A549 (cell line): ENCODE data around the gene PDLIM5. TPM values are rescaled to one million over a fixed set of nuclear protein-coding genes. Genes with fewer than 3 reads are reported as not detected.

Source experiments
- ATAC-seq, 2 experiments: fragments of 200-7000 bp in 1 of 2; fragments of >200 bp in 1 of 2; cut with Nextera tagmentation in 1 of 2; cut with Tn5 transposase in 1 of 2; 3 replicates each; pipeline versions ENCODE4 v1.8.0 to v1.9.1; 2018 to 2020; ENCODE audit warnings: mild to moderate bottlenecking in 1 of 2, moderate library complexity in 1 of 2
- CTCF ChIA-PET: fragments of 300-600 bp; sonication (Branson Sonifier 250); formaldehyde crosslinking; extraction: SDS; loops from one replicate; lab custom pipeline; 2021; ENCODE audit warnings: antibody characterized with exemption, inconsistent platforms; lab: Yijun Ruan, JAX
- POLR2A ChIA-PET: fragments of 350-600 bp; formaldehyde crosslinking; extraction: SDS; loops from one replicate; lab custom pipeline; 2021; ENCODE audit warnings: antibody characterized with exemption, inconsistent platforms; lab: Yijun Ruan, JAX
- DNase-seq, 2 experiments: peaks; one replicate each; pipeline versions ENCODE4 v3.0.0 to v3.0.0-alpha.2; 2011 to 2016; ENCODE audit warnings: low read depth in 1 of 2, low spot score in 1 of 2
- FAIRE-seq: peaks from 2 replicates; lab custom pipeline; 2011; peaks lifted over from hg19 to GRCh38; lab: Jason Lieb, UNC
- H3K27ac ChIP-seq, 2 experiments: fragments of >200 bp; sonication (Bioruptor Twin); formaldehyde crosslinking; 3 replicates each; pipeline ENCODE4 v1.5.1; 2016 to 2017
- H3K4me1 ChIP-seq: fragments of >200 bp; sonication (Bioruptor Twin); formaldehyde crosslinking; 3 replicates; pipeline ENCODE4 v1.6.1; 2016
- H3K4me2 ChIP-seq: fragments of >200 bp; sonication (Bioruptor Twin); formaldehyde crosslinking; 3 replicates; pipeline ENCODE4 v1.6.1; 2016
- H3K4me3 ChIP-seq: fragments of >200 bp; sonication (Bioruptor Twin); formaldehyde crosslinking; 3 replicates; pipeline ENCODE4 v1.5.1; 2016
- H3K9me3 ChIP-seq: fragments of >200 bp; sonication (Bioruptor Twin); formaldehyde crosslinking; 3 replicates; pipeline ENCODE4 v1.6.1; 2016
- BHLHE40 ChIP-seq: IDR thresholded peaks from 2 replicates; pipeline ENCODE4 v1.6.1; 2012; ENCODE audit warnings: low read depth, low read length, inconsistent platforms
- CEBPB ChIP-seq, 2 experiments: fragments of >200 bp in 1 of 2; sonication (Bioruptor Twin) in 1 of 2; formaldehyde crosslinking in 1 of 2; IDR thresholded peaks; 2 replicates each; pipeline ENCODE4 v1.6.1; 2012 to 2016
- CHD4 ChIP-seq: fragments of 200-600 bp; sonication (generic); IDR thresholded peaks from 2 replicates; pipeline ENCODE4 v1.6.1; 2016; ENCODE audit warnings: antibody characterized with exemption, mild to moderate bottlenecking, borderline replicate concordance
- EP300 ChIP-seq, 2 experiments: fragments of >200 bp; sonication (Bioruptor Twin); formaldehyde crosslinking; IDR thresholded peaks; 2 replicates in 1 of 2; 3 replicates in 1 of 2; pipeline ENCODE4 v1.6.1; 2016 to 2017
- ESRRA ChIP-seq: fragments of 150-350 bp; IDR thresholded peaks from 2 replicates; pipeline ENCODE4 v1.6.1; 2014; ENCODE audit warnings: mild to moderate bottlenecking, low read length, borderline replicate concordance
- FOSL2 ChIP-seq, 2 experiments: fragments of 450-650 bp in 1 of 2; fragments of >200 bp in 1 of 2; sonication (Bioruptor Twin) in 1 of 2; formaldehyde crosslinking; IDR thresholded peaks; 2 replicates each; pipeline versions ENCODE4 v1.5.0 to v1.6.1; 2016 to 2020; ENCODE audit warnings: mild to moderate bottlenecking in 1 of 2, moderate library complexity in 1 of 2
- HOXB5 ChIP-seq: fragments of 250-450 bp; sonication (Bioruptor Pico); IDR thresholded peaks from 2 replicates; pipeline ENCODE4 v1.5.0; 2020; ENCODE audit warnings: mild to moderate bottlenecking, moderate library complexity
- JUNB ChIP-seq: fragments of >200 bp; sonication (Bioruptor Twin); formaldehyde crosslinking; IDR thresholded peaks from 2 replicates; pipeline ENCODE4 v1.6.1; 2016
- NPAS2 ChIP-seq: fragments of 250-450 bp; sonication (Bioruptor Pico); IDR thresholded peaks from 2 replicates; pipeline ENCODE4 v1.8.0; 2022; ENCODE audit warnings: mild to moderate bottlenecking, moderate library complexity, borderline replicate concordance
- NR3C1 ChIP-seq: fragments of >200 bp; sonication (Bioruptor Twin); formaldehyde crosslinking; IDR thresholded peaks from 3 replicates; pipeline ENCODE4 v1.6.1; 2017
- POLR2A ChIP-seq: IDR thresholded peaks from 2 replicates; pipeline ENCODE4 v1.6.1; 2012; ENCODE audit warnings: mild to moderate bottlenecking, low read length
- RAD21 ChIP-seq, 2 experiments: fragments of >200 bp in 1 of 2; sonication (Bioruptor Twin) in 1 of 2; formaldehyde crosslinking in 1 of 2; IDR thresholded peaks in 1 of 2; conservative IDR thresholded peaks in 1 of 2; 2 replicates in 1 of 2; 3 replicates in 1 of 2; pipeline ENCODE4 v1.6.1; 2012 to 2018; ENCODE audit warnings: inconsistent platforms in 1 of 2
- RARB ChIP-seq: fragments of 250-450 bp; sonication (Bioruptor Pico); IDR thresholded peaks from 2 replicates; pipeline ENCODE4 v1.8.0; 2021; ENCODE audit warnings: mild to moderate bottlenecking, moderate library complexity
- RFX5 ChIP-seq: fragments of 450-650 bp; IDR thresholded peaks from 2 replicates; pipeline ENCODE4 v1.7.1; 2014; ENCODE audit warnings: antibody characterized with exemption, mild to moderate bottlenecking, moderate library complexity
- RNF2 ChIP-seq: fragments of 200-600 bp; sonication (generic); IDR thresholded peaks from 2 replicates; pipeline ENCODE4 v1.6.1; 2016; ENCODE audit warnings: low read depth, mild to moderate bottlenecking, antibody characterized with exemption, moderate library complexity, borderline replicate concordance
- SMC3 ChIP-seq: fragments of >200 bp; sonication (Bioruptor Twin); formaldehyde crosslinking; IDR thresholded peaks from 3 replicates; pipeline ENCODE4 v1.6.1; 2018; ENCODE audit warnings: inconsistent platforms
- SREBF2 ChIP-seq: fragments of 450-650 bp; IDR thresholded peaks from 2 replicates; pipeline ENCODE4 v1.6.1; 2014; ENCODE audit warnings: mild to moderate bottlenecking, moderate library complexity
- ZC3H11A ChIP-seq: fragments of 450-650 bp; IDR thresholded peaks from 2 replicates; pipeline ENCODE4 v1.6.1; 2014; ENCODE audit warnings: antibody characterized with exemption, mild to moderate bottlenecking
- WGBS: methylation state at CpG from one replicate; pipeline ENCODE4 v1.1.6; 2017; ENCODE audit errors: missing lambda C conversion rate; 5-methylcytosine and 5-hydroxymethylcytosine counted together
- polyA plus RNA-seq, 4 experiments: library from polyadenylated mRNA; depleted of rRNA in 3 of 4; stranded (reverse); fragments of >200 nt; fragmentation: RNase III in 1 of 4; extraction: RNeasy Plus Mini Kit Qiagen cat#74134 plus additional on column Dnase treatment in 1 of 4; gene quantifications; 2 replicates in 3 of 4; 3 replicates in 1 of 4; pipeline ENCODE4 v1.2.3, GENCODE V29; 2011 to 2017
- TF ChIP-seq, protein P1 (sequence below): fragments of 200-600 bp; sonication (generic); IDR thresholded peaks from 2 replicates; pipeline ENCODE4 v1.6.1; 2016; ENCODE audit warnings: antibody characterized with exemption, mild to moderate bottlenecking, moderate library complexity
- TF ChIP-seq, protein P2 (sequence below): IDR thresholded peaks from 2 replicates; pipeline ENCODE4 v1.6.1; 2012
- TF ChIP-seq, protein P3 (sequence below): fragments of 250-450 bp; sonication (Bioruptor Pico); IDR thresholded peaks from 2 replicates; pipeline ENCODE4 v1.5.0; 2021; ENCODE audit warnings: mild to moderate bottlenecking, moderate library complexity, borderline replicate concordance
- TF ChIP-seq, protein P4 (sequence below): fragments of >200 bp; sonication (Bioruptor Twin); formaldehyde crosslinking; IDR thresholded peaks from 3 replicates; pipeline ENCODE4 v1.5.1; 2016
- TF ChIP-seq, protein P5 (sequence below): fragments of 150-350 bp; IDR thresholded peaks from 2 replicates; pipeline ENCODE4 v1.6.1; 2014; ENCODE audit warnings: low read depth, mild to moderate bottlenecking, low read length
- TF ChIP-seq, protein P6 (sequence below): fragments of >200 bp; sonication (Bioruptor Twin); formaldehyde crosslinking; IDR thresholded peaks from 3 replicates; pipeline ENCODE4 v1.6.1; 2016
- TF ChIP-seq, protein P7 (sequence below): IDR thresholded peaks from 2 replicates; pipeline ENCODE4 v1.6.1; 2012

PDLIM5 gene
- polyA plus RNA-seq, 2 of the 4 experiments (the other 2 are of a cell fraction), result 54.2 to 242 TPM

DNA sequence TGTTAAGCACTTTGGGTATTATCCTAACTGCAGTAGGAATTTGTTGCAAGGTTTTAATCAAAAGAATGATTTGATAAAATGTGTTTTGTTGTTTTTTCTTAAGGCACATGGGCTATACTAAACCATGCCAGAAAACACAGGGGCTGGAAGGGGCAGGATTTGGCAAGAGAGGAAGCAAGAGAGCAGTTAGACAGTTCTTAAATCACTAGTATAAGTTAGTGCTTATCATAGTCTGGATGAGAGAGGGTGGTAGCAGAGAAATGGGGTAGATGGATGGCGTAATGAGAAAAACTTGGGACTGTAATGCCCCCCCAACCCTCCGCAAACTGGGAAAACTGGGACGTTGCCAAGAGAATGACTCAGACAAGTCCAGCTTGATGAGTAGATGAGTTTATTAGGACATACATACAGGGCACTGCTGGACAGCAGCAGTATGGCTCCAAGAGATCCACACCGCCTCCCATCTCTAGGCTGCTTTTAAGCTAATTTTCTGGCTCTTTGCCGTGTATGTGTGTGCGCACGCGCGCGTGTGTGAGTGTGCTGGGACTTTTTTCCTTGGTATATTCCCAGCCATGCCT is 151.5 kb downstream of the PDLIM5 start:
- peak overlapping the region; percentile 8; the same call in 2 of the 3 replicates for H3K4me2 ChIP-seq
- TF ChIP-seq, protein P1, sequence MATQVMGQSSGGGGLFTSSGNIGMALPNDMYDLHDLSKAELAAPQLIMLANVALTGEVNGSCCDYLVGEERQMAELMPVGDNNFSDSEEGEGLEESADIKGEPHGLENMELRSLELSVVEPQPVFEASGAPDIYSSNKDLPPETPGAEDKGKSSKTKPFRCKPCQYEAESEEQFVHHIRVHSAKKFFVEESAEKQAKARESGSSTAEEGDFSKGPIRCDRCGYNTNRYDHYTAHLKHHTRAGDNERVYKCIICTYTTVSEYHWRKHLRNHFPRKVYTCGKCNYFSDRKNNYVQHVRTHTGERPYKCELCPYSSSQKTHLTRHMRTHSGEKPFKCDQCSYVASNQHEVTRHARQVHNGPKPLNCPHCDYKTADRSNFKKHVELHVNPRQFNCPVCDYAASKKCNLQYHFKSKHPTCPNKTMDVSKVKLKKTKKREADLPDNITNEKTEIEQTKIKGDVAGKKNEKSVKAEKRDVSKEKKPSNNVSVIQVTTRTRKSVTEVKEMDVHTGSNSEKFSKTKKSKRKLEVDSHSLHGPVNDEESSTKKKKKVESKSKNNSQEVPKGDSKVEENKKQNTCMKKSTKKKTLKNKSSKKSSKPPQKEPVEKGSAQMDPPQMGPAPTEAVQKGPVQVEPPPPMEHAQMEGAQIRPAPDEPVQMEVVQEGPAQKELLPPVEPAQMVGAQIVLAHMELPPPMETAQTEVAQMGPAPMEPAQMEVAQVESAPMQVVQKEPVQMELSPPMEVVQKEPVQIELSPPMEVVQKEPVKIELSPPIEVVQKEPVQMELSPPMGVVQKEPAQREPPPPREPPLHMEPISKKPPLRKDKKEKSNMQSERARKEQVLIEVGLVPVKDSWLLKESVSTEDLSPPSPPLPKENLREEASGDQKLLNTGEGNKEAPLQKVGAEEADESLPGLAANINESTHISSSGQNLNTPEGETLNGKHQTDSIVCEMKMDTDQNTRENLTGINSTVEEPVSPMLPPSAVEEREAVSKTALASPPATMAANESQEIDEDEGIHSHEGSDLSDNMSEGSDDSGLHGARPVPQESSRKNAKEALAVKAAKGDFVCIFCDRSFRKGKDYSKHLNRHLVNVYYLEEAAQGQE, result peak; percentile 65; the same call in 1 of the 2 replicates
- no peak for TF ChIP-seq SREBF2
- no peak for TF ChIP-seq FOSL2 (IDR thresholded peaks at IDR 0.05)
- peak; percentile 56 for TF ChIP-seq FOSL2 (CRISPR knock-in tag; IDR thresholded peaks at IDR 0.05)
- TF ChIP-seq, protein P2, sequence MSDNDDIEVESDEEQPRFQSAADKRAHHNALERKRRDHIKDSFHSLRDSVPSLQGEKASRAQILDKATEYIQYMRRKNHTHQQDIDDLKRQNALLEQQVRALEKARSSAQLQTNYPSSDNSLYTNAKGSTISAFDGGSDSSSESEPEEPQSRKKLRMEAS, result no peak
- no peak for TF ChIP-seq RARB (CRISPR knock-in tag)
- 0 out of 4 replicates have a peak, but pooled peaks of 1 of the 2 experiments have one; percentile 5 for TF ChIP-seq CEBPB (IDR thresholded peaks at IDR 0.05)
- TF ChIP-seq, protein P3, sequence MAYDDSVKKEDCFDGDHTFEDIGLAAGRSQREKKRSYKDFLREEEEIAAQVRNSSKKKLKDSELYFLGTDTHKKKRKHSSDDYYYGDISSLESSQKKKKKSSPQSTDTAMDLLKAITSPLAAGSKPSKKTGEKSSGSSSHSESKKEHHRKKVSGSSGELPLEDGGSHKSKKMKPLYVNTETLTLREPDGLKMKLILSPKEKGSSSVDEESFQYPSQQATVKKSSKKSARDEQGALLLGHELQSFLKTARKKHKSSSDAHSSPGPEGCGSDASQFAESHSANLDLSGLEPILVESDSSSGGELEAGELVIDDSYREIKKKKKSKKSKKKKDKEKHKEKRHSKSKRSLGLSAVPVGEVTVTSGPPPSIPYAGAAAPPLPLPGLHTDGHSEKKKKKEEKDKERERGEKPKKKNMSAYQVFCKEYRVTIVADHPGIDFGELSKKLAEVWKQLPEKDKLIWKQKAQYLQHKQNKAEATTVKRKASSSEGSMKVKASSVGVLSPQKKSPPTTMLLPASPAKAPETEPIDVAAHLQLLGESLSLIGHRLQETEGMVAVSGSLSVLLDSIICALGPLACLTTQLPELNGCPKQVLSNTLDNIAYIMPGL (CRISPR knock-in tag), result no peak
- ChIA-PET POLR2A (no interaction called here), CTCF (no interaction called here)
- 67% methylated on average over 10 of the region's 10 CpGs for WGBS
- H3K4me3 ChIP-seq, result no peak overlapping the region
- FAIRE-seq, result no peak
- 0 out of 6 replicates have a peak overlapping the region, but pooled peaks of 1 of the 2 experiments have one; percentile 15 for H3K27ac ChIP-seq
- peaks cover 12% of the 10 kb centered on the region for H3K4me1 ChIP-seq
- no peaks in the 10 kb centered on the region for H3K9me3 ChIP-seq
- peak; percentile 62 to 85 for ATAC-seq
- peak in 1 of 2 experiments; percentile 57 for DNase-seq

DNA sequence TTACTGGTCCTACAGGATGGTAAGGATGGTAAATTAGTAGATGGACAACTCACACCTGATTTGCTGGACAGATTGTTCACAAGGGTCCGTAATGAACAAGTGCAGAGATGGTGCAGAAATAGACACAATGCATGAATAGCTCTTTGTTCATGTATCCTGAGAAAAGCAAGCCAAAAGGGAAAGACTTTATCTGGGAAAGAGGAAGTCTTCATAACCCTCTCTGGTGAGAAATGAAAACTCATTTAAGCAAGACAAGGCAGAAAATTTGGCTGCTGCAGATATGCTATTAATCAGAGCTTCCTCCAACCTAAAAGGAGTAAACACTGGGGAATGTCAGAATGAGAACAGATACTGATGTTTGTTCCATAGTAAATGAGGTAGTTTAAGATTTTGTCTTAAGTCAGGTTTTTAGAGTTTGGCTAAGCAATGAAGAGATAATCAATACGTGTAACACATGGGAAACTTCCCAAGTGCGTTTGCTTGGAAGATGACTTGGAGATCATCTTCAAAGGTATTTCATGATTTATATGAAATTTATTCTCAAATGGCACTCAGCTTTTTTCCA is 153.6 kb downstream of the PDLIM5 start:
- no peak for FAIRE-seq
- no peak for ATAC-seq
- 98% methylated on average over 3 of the region's 3 CpGs for WGBS
- TF ChIP-seq NR3C1, result no peak
- TF ChIP-seq RFX5, result no peak
- TF ChIP-seq, protein P4, sequence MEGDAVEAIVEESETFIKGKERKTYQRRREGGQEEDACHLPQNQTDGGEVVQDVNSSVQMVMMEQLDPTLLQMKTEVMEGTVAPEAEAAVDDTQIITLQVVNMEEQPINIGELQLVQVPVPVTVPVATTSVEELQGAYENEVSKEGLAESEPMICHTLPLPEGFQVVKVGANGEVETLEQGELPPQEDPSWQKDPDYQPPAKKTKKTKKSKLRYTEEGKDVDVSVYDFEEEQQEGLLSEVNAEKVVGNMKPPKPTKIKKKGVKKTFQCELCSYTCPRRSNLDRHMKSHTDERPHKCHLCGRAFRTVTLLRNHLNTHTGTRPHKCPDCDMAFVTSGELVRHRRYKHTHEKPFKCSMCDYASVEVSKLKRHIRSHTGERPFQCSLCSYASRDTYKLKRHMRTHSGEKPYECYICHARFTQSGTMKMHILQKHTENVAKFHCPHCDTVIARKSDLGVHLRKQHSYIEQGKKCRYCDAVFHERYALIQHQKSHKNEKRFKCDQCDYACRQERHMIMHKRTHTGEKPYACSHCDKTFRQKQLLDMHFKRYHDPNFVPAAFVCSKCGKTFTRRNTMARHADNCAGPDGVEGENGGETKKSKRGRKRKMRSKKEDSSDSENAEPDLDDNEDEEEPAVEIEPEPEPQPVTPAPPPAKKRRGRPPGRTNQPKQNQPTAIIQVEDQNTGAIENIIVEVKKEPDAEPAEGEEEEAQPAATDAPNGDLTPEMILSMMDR, result no peak
- TF ChIP-seq CHD4, result no peak
- TF ChIP-seq EP300 (IDR thresholded peaks at IDR 0.05), result no peak
- no peak for TF ChIP-seq ESRRA
- TF ChIP-seq RAD21 (conservative IDR thresholded peaks at IDR 0.05 in 1 of 2, IDR thresholded peaks at IDR 0.05 in 1 of 2), result no peak
- TF ChIP-seq POLR2A, result no peak
- TF ChIP-seq RNF2, result no peak
- TF ChIP-seq JUNB, result no peak
- TF ChIP-seq HOXB5 (CRISPR knock-in tag), result no peak
- TF ChIP-seq SREBF2, result no peak
- no peak for TF ChIP-seq SMC3
- TF ChIP-seq, protein P5, sequence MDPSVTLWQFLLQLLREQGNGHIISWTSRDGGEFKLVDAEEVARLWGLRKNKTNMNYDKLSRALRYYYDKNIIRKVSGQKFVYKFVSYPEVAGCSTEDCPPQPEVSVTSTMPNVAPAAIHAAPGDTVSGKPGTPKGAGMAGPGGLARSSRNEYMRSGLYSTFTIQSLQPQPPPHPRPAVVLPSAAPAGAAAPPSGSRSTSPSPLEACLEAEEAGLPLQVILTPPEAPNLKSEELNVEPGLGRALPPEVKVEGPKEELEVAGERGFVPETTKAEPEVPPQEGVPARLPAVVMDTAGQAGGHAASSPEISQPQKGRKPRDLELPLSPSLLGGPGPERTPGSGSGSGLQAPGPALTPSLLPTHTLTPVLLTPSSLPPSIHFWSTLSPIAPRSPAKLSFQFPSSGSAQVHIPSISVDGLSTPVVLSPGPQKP, result no peak
- TF ChIP-seq, protein P6, sequence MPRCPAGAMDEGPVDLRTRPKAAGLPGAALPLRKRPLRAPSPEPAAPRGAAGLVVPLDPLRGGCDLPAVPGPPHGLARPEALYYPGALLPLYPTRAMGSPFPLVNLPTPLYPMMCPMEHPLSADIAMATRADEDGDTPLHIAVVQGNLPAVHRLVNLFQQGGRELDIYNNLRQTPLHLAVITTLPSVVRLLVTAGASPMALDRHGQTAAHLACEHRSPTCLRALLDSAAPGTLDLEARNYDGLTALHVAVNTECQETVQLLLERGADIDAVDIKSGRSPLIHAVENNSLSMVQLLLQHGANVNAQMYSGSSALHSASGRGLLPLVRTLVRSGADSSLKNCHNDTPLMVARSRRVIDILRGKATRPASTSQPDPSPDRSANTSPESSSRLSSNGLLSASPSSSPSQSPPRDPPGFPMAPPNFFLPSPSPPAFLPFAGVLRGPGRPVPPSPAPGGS, result no peak
- TF ChIP-seq BHLHE40, result no peak
- no peak for TF ChIP-seq NPAS2 (CRISPR knock-in tag)
- TF ChIP-seq, protein P7, sequence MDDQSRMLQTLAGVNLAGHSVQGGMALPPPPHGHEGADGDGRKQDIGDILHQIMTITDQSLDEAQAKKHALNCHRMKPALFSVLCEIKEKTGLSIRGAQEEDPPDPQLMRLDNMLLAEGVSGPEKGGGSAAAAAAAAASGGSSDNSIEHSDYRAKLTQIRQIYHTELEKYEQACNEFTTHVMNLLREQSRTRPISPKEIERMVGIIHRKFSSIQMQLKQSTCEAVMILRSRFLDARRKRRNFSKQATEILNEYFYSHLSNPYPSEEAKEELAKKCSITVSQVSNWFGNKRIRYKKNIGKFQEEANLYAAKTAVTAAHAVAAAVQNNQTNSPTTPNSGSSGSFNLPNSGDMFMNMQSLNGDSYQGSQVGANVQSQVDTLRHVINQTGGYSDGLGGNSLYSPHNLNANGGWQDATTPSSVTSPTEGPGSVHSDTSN, result no peak
- no peak for TF ChIP-seq ZC3H11A

More for the DNA sequence above, 153.6 kb downstream of the PDLIM5 start:
- H3K4me2 ChIP-seq, result no peak overlapping the region
- peaks cover 12% of the 10 kb centered on the region for H3K4me1 ChIP-seq
- ChIA-PET CTCF (interaction anchor here (0.8 to 1.8 kb wide), 2 partner anchors 10 to 198 kb away, joined by 3 to 5 read pairs; no protein-coding TSS in a partner anchor), POLR2A (no interaction called here)
- no peaks in the 10 kb centered on the region for H3K9me3 ChIP-seq
- no peak overlapping the region for H3K4me3 ChIP-seq
- DNase-seq, result no peak
- no peak overlapping the region for H3K27ac ChIP-seq
